Activated CD4-positive, alpha-beta memory T cell treated with anti-CD3 and anti-CD28 coated beads, Interleukin-2, amount 10 ng/mL, durations not matched to agents 7 days and 5 days (primary cell): ENCODE results near the gene PGRMC2. TPM values are rescaled to one million over a fixed set of nuclear protein-coding genes. Genes with fewer than 3 reads are reported as not detected.

ENCODE experiments used
- CTCF ChIA-PET: fragments of 350-600 bp; sonication (Branson Sonifier 250); formaldehyde crosslinking; loops from one replicate; lab custom pipeline; 2021; ENCODE audit warnings: antibody characterized with exemption, inconsistent platforms; lab: Charles Lee
- POLR2A ChIA-PET: fragments of 350-600 bp; sonication (Branson Sonifier 250); formaldehyde crosslinking; loops from one replicate; lab custom pipeline; 2021; ENCODE audit warnings: antibody characterized with exemption; lab: Charles Lee
- DNase-seq: peaks from one replicate; pipeline ENCODE4 v3.0.0-alpha.2; 2020
- H3K27ac Mint-ChIP-seq: one replicate; pipeline ENCODE4 v1.8.0; 2021; ENCODE audit warnings: mild to moderate bottlenecking, mixed read lengths
- H3K27me3 Mint-ChIP-seq: one replicate; pipeline ENCODE4 v1.8.0; 2021; ENCODE audit warnings: mixed read lengths
- H3K36me3 Mint-ChIP-seq: one replicate; pipeline ENCODE4 v1.8.0; 2021; ENCODE audit warnings: low read depth, mixed read lengths
- H3K4me1 Mint-ChIP-seq: one replicate; pipeline ENCODE4 v1.8.0; 2021; ENCODE audit warnings: mixed read lengths
- H3K4me3 Mint-ChIP-seq: one replicate; pipeline ENCODE4 v1.8.0; 2021; ENCODE audit warnings: mild to moderate bottlenecking, mixed read lengths
- H3K9me3 Mint-ChIP-seq: one replicate; pipeline ENCODE4 v1.8.0; 2021; ENCODE audit warnings: mixed read lengths
- total RNA-seq, 2 experiments: library from RNA; stranded (reverse); gene quantifications; one replicate each; pipeline ENCODE4 v1.2.3, GENCODE V29; 2021

The PGRMC2 gene
- total RNA-seq, 2 experiments from 2014 or later: 44.3 to 46.0 TPM

GRCh38 chr4:128311659-128312403 is 24.2 kb upstream of the PGRMC2 start:
- Mint-ChIP-seq H3K36me3 (no peaks in the 10 kb centered on the region), H3K4me3 (no peak overlapping the region), H3K9me3 (no peaks in the 10 kb centered on the region), H3K4me1 (no peaks in the 10 kb centered on the region), H3K27me3 (no peaks in the 10 kb centered on the region), H3K27ac (no peak overlapping the region)
- CTCF ChIA-PET: no interaction called here
- DNase-seq: no peak
- POLR2A ChIA-PET: no interaction called here

- DNase-seq: no peak
- Mint-ChIP-seq H3K4me1 (no peaks in the 10 kb centered on the region), H3K27me3 (no peaks in the 10 kb centered on the region), H3K4me3 (no peak overlapping the region), H3K9me3 (no peaks in the 10 kb centered on the region), H3K27ac (no peak overlapping the region), H3K36me3 (no peaks in the 10 kb centered on the region)
- ChIA-PET CTCF (no interaction called here), POLR2A (no interaction called here)
Measured at GRCh38 chr4:128310266-128310697, 22.7 kb upstream of the PGRMC2 start.

- Mint-ChIP-seq H3K36me3 (no peaks in the 10 kb centered on the region), H3K4me3 (no peak overlapping the region), H3K27me3 (no peaks in the 10 kb centered on the region), H3K4me1 (no peaks in the 10 kb centered on the region), H3K9me3 (no peaks in the 10 kb centered on the region), H3K27ac (no peak overlapping the region)
- no peak for DNase-seq
- POLR2A ChIA-PET: no interaction called here
- CTCF ChIA-PET: no interaction called here
Measured at GRCh38 chr4:128309585-128309984, 22.0 kb upstream of the PGRMC2 start.

- no peaks in the 10 kb centered on the region for H3K9me3 Mint-ChIP-seq
- H3K4me1 Mint-ChIP-seq: no peaks in the 10 kb centered on the region
- DNase-seq: no peak
- H3K4me3 Mint-ChIP-seq: no peak overlapping the region
- H3K27ac Mint-ChIP-seq: no peak overlapping the region
- CTCF ChIA-PET: no interaction called here
- no peaks in the 10 kb centered on the region for H3K27me3 Mint-ChIP-seq
- POLR2A ChIA-PET: no interaction called here
- H3K36me3 Mint-ChIP-seq: no peaks in the 10 kb centered on the region
Measured at GRCh38 chr4:128308986-128309385, 21.4 kb upstream of the PGRMC2 start.

GRCh38 chr4:128307123-128307571 is 19.5 kb upstream of the PGRMC2 start:
- Mint-ChIP-seq H3K9me3 (no peaks in the 10 kb centered on the region), H3K4me3 (no peak overlapping the region), H3K4me1 (no peaks in the 10 kb centered on the region), H3K27ac (no peak overlapping the region), H3K27me3 (no peaks in the 10 kb centered on the region), H3K36me3 (no peaks in the 10 kb centered on the region)
- ChIA-PET CTCF (no interaction called here), POLR2A (no interaction called here)
- DNase-seq: no peak

- Mint-ChIP-seq H3K4me3 (no peak overlapping the region), H3K27ac (no peak overlapping the region), H3K4me1 (no peaks in the 10 kb centered on the region), H3K9me3 (no peaks in the 10 kb centered on the region), H3K36me3 (no peaks in the 10 kb centered on the region), H3K27me3 (no peaks in the 10 kb centered on the region)
- CTCF ChIA-PET: no interaction called here
- no peak for DNase-seq
- POLR2A ChIA-PET: no interaction called here
Measured at GRCh38 chr4:128305942-128306341, 18.3 kb upstream of the PGRMC2 start.

- no peak overlapping the region for H3K27ac Mint-ChIP-seq
- no peak overlapping the region for H3K4me3 Mint-ChIP-seq
- no peaks in the 10 kb centered on the region for H3K4me1 Mint-ChIP-seq
- H3K27me3 Mint-ChIP-seq: no peaks in the 10 kb centered on the region
- ChIA-PET CTCF (no interaction called here), POLR2A (interaction anchor here (0.9 kb wide), 1 partner anchor 12 kb away, joined by 3 read pairs; no protein-coding TSS in a partner anchor)
- no peaks in the 10 kb centered on the region for H3K36me3 Mint-ChIP-seq
- no peak for DNase-seq
- H3K9me3 Mint-ChIP-seq: no peaks in the 10 kb centered on the region
Measured at GRCh38 chr4:128303986-128304385, 16.4 kb upstream of the PGRMC2 start.

- H3K27ac Mint-ChIP-seq: no peak overlapping the region
- H3K36me3 Mint-ChIP-seq: no peaks in the 10 kb centered on the region
- no peaks in the 10 kb centered on the region for H3K9me3 Mint-ChIP-seq
- ChIA-PET POLR2A (interaction anchor here (0.9 kb wide), 1 partner anchor 11 kb away, joined by 3 read pairs; no protein-coding TSS in a partner anchor), CTCF (no interaction called here)
- DNase-seq: no peak
- H3K27me3 Mint-ChIP-seq: no peaks in the 10 kb centered on the region
- no peaks in the 10 kb centered on the region for H3K4me1 Mint-ChIP-seq
- no peak overlapping the region for H3K4me3 Mint-ChIP-seq
Measured at GRCh38 chr4:128303405-128303785, 15.8 kb upstream of the PGRMC2 start.

GRCh38 chr4:128301979-128302378 is 14.4 kb upstream of the PGRMC2 start:
- H3K36me3 Mint-ChIP-seq: no peaks in the 10 kb centered on the region
- ChIA-PET CTCF (no interaction called here), POLR2A (no interaction called here)
- H3K4me3 Mint-ChIP-seq: no peak overlapping the region
- no peaks in the 10 kb centered on the region for H3K4me1 Mint-ChIP-seq
- no peak overlapping the region for H3K27ac Mint-ChIP-seq
- no peaks in the 10 kb centered on the region for H3K9me3 Mint-ChIP-seq
- no peak for DNase-seq
- no peaks in the 10 kb centered on the region for H3K27me3 Mint-ChIP-seq

GRCh38 chr4:128299848-128300247 is 12.2 kb upstream of the PGRMC2 start:
- ChIA-PET POLR2A (no interaction called here), CTCF (no interaction called here)
- H3K27ac Mint-ChIP-seq: no peak overlapping the region
- H3K36me3 Mint-ChIP-seq: no peaks in the 10 kb centered on the region
- no peak for DNase-seq
- no peak overlapping the region for H3K4me3 Mint-ChIP-seq
- no peaks in the 10 kb centered on the region for H3K4me1 Mint-ChIP-seq
- H3K27me3 Mint-ChIP-seq: no peaks in the 10 kb centered on the region
- no peaks in the 10 kb centered on the region for H3K9me3 Mint-ChIP-seq

- Mint-ChIP-seq H3K9me3 (no peaks in the 10 kb centered on the region), H3K36me3 (no peaks in the 10 kb centered on the region), H3K27ac (no peak overlapping the region), H3K4me3 (no peak overlapping the region), H3K27me3 (no peaks in the 10 kb centered on the region), H3K4me1 (no peaks in the 10 kb centered on the region)
- CTCF ChIA-PET: no interaction called here
- POLR2A ChIA-PET: interaction anchor here (1.1 to 1.8 kb wide), 2 partner anchors 10 to 12 kb away, joined by 4 to 9 read pairs; no protein-coding TSS in a partner anchor
- DNase-seq: no peak
Measured at GRCh38 chr4:128298852-128299251, 11.2 kb upstream of the PGRMC2 start.

- Mint-ChIP-seq H3K27me3 (no peaks in the 10 kb centered on the region), H3K4me3 (no peak overlapping the region), H3K36me3 (no peaks in the 10 kb centered on the region), H3K27ac (no peak overlapping the region), H3K4me1 (no peaks in the 10 kb centered on the region), H3K9me3 (no peaks in the 10 kb centered on the region)
- ChIA-PET CTCF (interaction anchor here (1.0 kb wide), 1 partner anchor 10 kb away, joined by 4 read pairs; the partner anchor contains the start of gene PGRMC2), POLR2A (interaction anchor here (1.1 to 1.8 kb wide), 2 partner anchors 9 to 12 kb away, joined by 4 to 9 read pairs; no protein-coding TSS in a partner anchor)
- DNase-seq: no peak
Measured at GRCh38 chr4:128298146-128298758, 10.6 kb upstream of the PGRMC2 start.

GRCh38 chr4:128295255-128295654 is 7.6 kb upstream of the PGRMC2 start:
- Mint-ChIP-seq H3K27me3 (peaks cover 2% of the 10 kb centered on the region), H3K36me3 (no peaks in the 10 kb centered on the region), H3K9me3 (no peaks in the 10 kb centered on the region), H3K27ac (no peak overlapping the region), H3K4me1 (peaks cover 2% of the 10 kb centered on the region), H3K4me3 (no peak overlapping the region)
- DNase-seq: no peak
- ChIA-PET CTCF (no interaction called here), POLR2A (interaction anchor here (0.7 kb wide), 1 partner anchor 98 kb away, joined by 3 read pairs; no protein-coding TSS in a partner anchor)
